AG04450 (cell line): Measurements from ENCODE around the gene MCF2L. TPM values are rescaled to one million over a fixed set of nuclear protein-coding genes. Genes with fewer than 3 reads are reported as not detected.

Experiments used
- CTCF ChIA-PET: fragments of 300-600, 350-600 bp; formaldehyde crosslinking; extraction: SDS; loops from one replicate; lab custom pipeline; 2022; ENCODE audit warnings: antibody characterized with exemption, inconsistent platforms; lab: Charles Lee
- POLR2A ChIA-PET: fragments of 350-600 bp; formaldehyde crosslinking; extraction: SDS; loops from one replicate; lab custom pipeline; 2021; ENCODE audit warnings: antibody characterized with exemption, inconsistent platforms; lab: Yijun Ruan, JAX
- DNase-seq: peaks from one replicate; pipeline ENCODE4 v3.0.0-alpha.2; 2011; ENCODE audit warnings: low read depth, low spot score
- H3K27ac ChIP-seq: one replicate; pipeline ENCODE4 v1.5.1; 2012; ENCODE audit warnings: low read depth, low read length, control low read depth
- H3K27me3 ChIP-seq: one replicate; pipeline ENCODE4 v1.6.0; 2012; ENCODE audit warnings: low read length; ENCODE audit not compliant: control insufficient read depth, insufficient read depth
- H3K4me3 ChIP-seq: 2 replicates; pipeline ENCODE4 v1.5.1; 2011; ENCODE audit warnings: mild to moderate bottlenecking, low read depth, low read length, control low read depth
- H3K9me3 ChIP-seq: 2 replicates; pipeline ENCODE4 v1.5.1; 2012; ENCODE audit warnings: low read length; ENCODE audit not compliant: control insufficient read depth, insufficient read depth
- CTCF ChIP-seq: IDR thresholded peaks from 2 replicates; pipeline ENCODE4 v1.5.1; 2011; ENCODE audit warnings: low read depth, low read length, control low read depth, inconsistent platforms
- polyA plus RNA-seq: library from polyadenylated mRNA; depleted of rRNA; stranded (reverse); fragments of >200 nt; gene quantifications from 2 replicates; pipeline ENCODE4 v1.2.3, GENCODE V29; 2011

MCF2L gene
- polyA plus RNA-seq, 1 experiment = 0.04 TPM

- POLR2A ChIA-PET = no interaction called here
- Histone ChIP-seq H3K27ac (no peak overlapping the region), H3K4me3 (no peak overlapping the region), H3K27me3 (peaks cover 59% of the 10 kb centered on the region), H3K9me3 (peaks cover 7% of the 10 kb centered on the region; the same call in 1 of the 2 replicates)
- CTCF ChIA-PET = no interaction called here
- DNase-seq = no peak
- no peak for TF ChIP-seq CTCF
These were observed 82.6 kb downstream of the MCF2L start for GRCh38 chr13:113051641-113052040.

GRCh38 chr13:113052206-113052605 is 83.2 kb downstream of the MCF2L start:
- DNase-seq = no peak
- CTCF ChIA-PET = no interaction called here
- Histone ChIP-seq H3K9me3 (peaks cover 12% of the 10 kb centered on the region), H3K27me3 (peaks cover 57% of the 10 kb centered on the region), H3K27ac (no peak overlapping the region), H3K4me3 (no peak overlapping the region)
- TF ChIP-seq CTCF = no peak
- POLR2A ChIA-PET = no interaction called here

GRCh38 chr13:113052971-113053370 is 84.0 kb downstream of the MCF2L start:
- no peak for TF ChIP-seq CTCF
- Histone ChIP-seq H3K4me3 (no peak overlapping the region), H3K27ac (no peak overlapping the region), H3K9me3 (peaks cover 19% of the 10 kb centered on the region), H3K27me3 (peaks cover 57% of the 10 kb centered on the region)
- CTCF ChIA-PET = no interaction called here
- POLR2A ChIA-PET = no interaction called here
- DNase-seq = no peak

GRCh38 chr13:113053376-113053775 is 84.4 kb downstream of the MCF2L start:
- CTCF ChIA-PET = no interaction called here

More at GRCh38 chr13:113053376-113053775, 84.4 kb downstream of the MCF2L start:
- POLR2A ChIA-PET = no interaction called here
- H3K27ac ChIP-seq = no peak overlapping the region
- TF ChIP-seq CTCF = no peak
- no peak overlapping the region for H3K4me3 ChIP-seq
- H3K27me3 ChIP-seq = peaks cover 57% of the 10 kb centered on the region
- no peak for DNase-seq
- H3K9me3 ChIP-seq = peaks cover 23% of the 10 kb centered on the region
